GM18498 (cell line): ENCODE results near the gene EFEMP2.
"Not testable (repeated sequence)": the region's sequence is repeated elsewhere in the genome, so short reads cannot be mapped to it uniquely, and the experiment has no call there.

Experiments
- ATAC-seq: cut with Tn5 transposase; IDR thresholded peaks from one replicate; pipeline ENCODE4 v1.9.1; 2021; ENCODE audit warnings: mild to moderate bottlenecking, moderate library complexity; ENCODE audit not compliant: unreplicated experiment

Gene EFEMP2

DNA sequence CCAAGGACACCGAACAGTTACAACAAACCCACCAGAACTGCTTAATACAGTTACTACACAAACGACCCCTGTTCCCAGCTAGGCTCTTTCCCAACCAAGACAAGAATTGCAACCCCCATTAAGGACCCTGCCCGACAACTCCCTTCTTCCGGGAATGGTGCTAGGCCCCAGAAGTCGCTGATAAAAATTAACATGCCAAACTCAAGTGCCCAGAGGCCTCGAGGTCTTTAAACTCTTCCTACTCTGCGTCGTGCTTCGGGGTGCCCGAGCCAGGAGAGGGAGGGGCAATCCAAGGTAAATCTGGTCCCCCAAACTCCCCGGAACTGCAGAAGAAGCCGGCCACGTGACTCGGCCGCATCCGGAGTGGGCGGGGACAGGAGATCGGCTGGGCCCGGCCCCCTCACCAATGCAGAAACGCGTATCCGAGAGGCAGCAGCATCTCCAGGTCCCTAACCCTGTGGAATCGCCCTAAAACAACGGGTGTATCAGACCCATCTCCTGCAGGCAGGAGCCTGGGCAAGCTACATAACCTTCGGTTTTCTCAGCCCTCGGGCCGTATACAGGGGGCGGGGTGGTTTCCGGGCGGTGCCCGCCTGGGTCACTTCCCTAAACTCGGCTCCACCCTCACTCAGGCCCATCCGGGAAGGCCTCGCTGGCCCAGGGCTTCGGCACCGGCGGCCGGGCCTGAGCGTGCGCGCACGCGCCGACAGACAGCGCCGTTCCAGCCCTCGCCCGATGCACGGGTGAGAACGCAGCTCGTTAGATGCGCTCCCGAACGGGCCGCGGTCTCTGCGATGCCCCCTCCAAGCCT lies 15.7 kb downstream of the EFEMP2 start:
- ATAC-seq, result peak; percentile 29

DNA sequence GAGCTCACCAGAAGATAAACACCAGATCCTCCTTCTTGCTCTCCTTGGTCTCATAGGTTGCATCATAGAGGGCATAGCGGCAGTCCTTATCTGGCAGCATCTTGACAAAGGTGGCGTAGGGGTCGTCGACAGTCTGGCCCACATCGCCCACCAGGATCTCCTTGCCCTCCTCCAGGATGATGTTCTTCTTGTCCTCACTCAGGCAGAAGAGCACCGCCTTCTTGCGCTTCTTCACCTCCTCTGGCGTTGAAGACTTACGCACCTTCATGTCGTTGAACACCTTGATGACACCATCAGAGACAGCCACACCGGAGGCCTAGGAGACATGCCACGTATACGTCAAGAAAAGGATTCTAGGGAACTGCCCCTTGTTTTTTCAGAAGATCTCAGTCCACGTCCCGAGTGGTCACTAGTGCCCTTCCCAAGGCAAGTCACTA lies 16.7 kb downstream of the EFEMP2 start:
- no peak for ATAC-seq

DNA sequence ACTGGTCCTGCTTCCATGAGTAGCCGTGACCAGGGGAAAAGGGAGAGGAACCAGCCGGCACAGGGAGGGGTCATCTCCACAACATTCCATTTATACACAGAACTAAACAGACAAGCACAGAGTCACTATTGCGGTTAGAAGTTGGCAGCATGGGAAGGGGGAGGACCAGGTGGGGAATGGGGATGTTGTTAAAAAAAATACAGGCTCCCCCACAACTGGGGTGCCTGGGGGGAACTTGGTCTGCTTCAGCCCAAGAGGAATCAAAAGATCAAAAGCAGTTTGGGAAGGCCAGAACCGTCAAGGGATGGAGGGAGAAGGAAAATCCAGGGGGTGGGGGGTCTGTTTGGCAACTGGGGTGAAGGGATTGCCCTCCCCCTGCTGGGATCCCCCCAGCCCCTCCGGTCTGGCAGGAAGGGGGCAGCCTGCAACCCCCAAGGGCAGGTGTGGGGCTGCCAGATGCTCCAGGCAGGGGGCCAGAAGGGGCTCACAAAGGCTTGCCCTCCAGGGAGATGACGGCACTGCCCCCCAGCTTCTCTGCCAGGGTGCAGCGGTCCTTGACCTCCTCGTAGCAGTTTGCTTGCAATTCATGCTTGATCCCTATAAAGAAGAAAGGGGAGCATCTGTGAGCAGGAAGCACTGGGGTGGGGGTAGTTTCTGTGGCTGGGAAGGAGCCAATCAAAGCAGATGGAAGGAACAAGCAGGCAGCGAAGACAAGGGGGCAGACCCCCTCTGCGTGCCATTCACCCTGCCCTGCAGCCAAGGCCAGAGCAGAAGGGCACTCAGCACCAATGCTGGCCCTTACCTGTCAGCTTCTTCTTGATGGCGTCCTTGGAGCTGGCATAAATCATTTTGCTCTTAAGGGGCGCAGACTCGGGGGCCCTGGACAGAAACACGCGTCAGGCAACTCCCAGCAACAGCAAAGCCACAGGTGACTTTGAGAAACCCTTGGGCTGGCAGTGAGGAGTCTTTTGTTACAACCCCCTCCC lies 17.5 kb downstream of the EFEMP2 start:
- ATAC-seq, result no peak

DNA sequence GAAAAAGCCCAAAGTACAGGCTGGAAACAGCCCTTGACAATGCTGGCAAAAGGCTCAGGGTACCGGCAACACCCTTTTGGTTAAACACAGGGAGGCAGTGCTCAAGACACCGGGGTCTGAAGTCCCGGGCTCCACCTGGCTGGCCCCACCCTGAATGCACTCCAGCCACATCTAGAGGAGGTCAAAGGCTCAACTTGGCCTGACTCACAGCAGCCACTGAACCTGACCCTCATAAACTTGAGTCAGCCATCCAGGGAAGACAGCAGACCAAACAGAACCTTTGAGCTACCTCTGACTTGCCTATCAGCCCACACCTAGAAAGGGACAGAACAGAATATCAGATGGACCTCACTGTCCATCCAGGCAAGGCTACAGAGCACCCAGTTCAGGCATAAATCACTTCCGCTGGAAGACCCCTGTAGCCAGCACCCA lies 18.4 kb downstream of the EFEMP2 start:
- no peak for ATAC-seq

DNA sequence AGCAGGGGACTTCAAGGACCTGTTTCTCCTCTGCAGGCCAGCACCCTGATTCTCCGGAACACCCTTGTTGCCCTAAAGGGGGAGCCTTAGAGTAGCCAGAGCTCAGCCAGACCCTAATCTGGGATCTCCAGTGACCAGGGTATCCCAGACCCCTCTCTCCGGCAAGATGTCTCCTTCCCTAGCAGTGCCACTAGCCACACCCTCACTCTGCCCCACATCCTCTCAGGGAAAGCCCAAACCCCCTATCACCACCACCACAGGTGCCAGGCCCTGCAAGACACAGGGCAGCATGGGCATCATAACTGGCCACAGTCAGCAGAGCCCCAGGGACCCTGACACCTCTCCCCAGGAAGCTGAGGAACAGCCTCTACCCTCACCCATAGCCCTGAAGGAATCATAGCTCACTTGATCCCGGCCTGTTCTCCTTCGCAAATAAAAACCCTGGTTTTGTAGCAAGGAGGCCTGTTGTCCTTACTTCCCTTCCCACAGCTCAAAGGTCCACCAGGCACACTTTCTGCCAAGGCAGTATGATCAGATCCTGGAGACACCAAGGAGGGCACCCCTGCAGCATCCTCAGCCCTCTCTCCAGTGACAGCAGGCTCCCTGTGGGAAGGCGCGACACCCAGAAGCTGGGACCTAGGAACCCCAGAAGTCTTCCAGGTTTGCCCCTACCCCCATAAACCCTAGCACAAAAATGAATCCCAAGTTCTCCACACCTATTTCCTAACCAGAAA lies 19.2 kb downstream of the EFEMP2 start:
- ATAC-seq, result no peak

DNA sequence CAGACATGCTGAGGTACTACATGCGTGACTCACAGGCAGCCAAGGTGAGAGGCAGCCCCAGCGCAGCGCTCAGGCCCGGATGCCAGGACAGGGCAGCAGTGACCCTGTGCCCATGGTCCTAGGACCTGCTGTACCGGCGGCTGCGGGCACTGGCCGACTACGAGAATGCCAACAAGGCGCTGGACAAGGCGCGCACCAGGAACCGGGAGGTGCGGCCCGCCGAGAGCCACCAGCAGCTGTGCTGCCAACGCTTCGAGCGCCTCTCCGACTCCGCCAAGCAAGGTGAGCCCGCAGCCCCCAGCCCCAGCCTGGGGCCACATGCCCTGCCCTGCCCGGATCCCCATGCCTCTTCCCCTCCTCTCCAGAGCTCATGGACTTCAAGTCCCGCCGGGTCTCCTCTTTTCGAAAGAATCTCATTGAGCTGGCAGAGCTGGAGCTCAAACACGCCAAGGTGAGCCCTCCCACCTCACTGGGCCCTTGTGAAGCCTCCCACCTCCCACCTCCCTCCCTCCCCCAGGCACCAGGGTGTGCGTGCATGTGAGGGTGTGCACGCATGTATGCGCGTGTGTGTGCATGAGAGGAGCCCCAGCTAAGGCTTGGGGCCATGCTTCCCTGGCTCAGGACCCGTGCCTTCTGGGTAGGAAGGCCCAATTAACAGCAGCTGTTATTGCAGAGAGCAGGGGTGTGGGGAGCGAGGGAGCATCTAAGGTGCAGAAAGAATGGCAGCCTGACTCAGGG lies 19.9 kb downstream of the EFEMP2 start:
- no peak for ATAC-seq

DNA sequence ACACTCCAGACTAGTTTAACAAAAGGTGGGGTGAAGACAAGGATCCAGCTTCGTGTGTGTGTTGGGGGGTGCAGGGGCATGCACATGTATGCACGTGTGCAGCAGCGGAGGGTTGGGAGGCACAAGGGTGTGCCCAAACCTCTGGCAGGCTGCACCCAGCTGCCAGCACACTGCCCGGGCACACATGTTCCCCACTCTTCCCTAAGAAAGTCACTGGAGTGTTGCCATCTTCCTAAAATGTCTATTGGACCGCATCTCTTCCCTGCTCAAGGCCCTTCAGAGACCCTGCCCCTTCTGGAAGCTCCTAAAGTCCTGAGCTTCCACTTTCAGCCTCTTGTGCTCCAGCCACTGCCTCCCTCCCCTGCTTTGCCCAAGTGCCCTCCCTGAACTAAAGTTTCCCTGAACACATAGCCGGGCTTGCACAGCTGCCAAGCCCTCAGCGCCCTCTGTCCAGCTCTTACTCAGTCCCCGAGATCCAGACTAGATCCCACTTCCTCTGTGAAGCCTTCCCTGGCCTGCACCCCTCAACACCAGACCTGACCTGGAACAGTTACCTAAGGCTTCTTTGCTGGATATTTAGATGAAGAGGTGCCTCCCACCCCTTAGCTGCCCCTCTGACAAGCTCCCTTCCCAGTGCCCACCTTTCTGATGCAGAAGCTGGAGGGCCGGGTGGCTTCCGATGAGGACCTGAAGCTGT lies 20.6 kb downstream of the EFEMP2 start:
- no peak for ATAC-seq

DNA sequence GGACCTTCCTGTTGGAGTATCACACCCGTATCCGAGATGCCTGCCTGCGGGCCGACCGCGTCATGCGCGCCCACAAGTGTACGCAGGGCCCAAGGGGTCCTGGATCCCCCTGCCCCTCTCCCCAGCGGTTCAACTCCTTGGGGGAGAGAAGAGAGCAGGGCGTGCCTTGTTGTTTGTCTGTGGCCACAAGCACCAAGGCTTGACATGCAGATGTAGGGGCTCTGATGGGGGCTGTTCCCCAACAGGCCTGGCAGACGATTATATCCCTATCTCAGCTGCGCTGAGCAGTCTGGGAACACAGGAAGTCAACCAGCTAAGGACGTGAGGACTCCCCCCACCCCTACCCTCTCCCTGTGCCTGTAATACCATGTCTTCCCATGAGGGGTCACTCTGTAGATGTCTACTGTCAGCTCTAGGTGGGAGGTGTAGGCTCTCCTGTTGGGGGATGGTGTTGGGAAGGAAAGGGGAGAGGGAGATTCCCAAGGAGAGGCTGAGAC lies 21.5 kb downstream of the EFEMP2 start:
- ATAC-seq, result no peak

DNA sequence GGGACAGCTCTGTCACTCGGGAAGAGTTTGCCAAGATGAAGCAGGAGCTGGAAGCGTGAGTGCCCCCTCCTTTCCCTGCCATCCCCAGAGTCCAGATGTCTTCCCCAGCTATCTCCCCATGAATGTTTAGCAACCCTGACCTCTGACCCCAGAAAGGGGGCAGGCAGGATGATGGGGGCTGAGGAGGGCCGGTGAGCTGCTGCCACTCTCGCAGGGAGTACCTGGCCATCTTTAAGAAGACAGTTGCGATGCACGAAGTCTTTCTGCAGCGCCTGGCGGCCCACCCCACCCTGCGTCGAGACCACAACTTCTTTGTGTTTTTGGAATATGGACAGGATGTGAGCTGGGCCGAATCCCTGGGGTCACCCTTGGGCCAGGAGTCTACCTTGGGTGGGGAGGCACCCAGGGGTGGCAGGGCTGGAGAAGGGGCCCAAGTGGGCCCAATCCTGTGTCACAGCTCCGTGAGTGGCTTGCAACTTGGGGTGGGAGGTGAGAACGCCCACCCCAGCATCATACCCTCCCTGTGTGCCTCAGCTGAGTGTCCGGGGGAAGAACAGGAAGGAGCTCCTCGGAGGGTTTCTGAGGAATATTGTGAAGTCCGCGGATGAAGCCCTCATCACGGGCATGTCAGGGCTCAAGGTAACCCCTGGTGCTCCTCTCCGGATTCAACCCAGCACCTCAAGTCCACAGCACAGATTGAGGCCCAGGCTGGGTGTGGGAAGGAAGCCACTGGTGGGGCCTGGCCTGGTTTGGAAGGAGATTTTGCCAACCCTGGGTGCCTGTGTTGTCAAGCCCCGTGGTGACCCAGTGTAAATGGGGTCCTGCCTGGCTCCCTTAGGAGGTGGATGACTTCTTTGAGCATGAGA lies 22.1 kb downstream of the EFEMP2 start:
- no peak for ATAC-seq

DNA sequence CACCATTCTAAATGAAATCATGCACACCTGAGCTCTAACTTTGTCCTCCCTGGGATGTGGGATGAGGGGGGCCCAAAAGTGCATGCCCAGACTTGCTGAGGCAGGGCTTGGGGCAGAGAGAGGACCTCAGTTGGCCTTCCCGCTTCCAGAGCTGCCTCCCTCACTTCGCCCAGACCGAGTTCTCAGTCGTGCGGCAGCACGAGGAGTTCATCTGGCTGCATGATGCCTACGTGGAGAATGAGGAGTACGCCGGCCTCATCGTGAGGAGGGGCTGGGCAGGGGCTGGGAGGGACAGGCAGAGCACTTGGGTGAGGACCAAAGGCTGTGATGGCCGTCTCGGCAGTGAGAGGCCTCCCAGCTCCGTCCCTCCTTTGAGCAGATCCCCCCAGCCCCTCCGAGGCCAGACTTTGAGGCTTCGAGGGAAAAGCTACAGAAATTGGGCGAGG lies 22.8 kb downstream of the EFEMP2 start:
- ATAC-seq, result no peak

DNA sequence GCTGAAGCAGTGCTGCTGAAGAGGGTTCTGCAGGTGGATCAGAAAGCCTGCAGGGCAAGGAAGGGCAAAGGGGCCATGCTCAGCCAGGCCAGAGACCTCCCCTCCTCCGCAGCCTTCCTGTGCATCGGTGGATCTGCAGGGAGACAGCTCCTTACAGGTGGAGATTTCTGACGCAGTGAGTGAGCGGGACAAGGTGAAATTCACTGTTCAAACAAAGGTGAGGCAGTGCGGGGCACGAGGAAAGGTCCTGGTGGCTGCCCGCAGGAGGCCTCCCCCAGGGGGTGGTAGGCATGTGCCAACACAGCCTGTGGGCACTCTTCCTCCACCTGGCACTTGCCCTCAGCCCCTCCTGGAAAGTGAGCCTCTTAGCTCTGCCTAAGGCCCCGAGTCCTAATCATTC lies 23.2 kb downstream of the EFEMP2 start:
- no peak for ATAC-seq

DNA sequence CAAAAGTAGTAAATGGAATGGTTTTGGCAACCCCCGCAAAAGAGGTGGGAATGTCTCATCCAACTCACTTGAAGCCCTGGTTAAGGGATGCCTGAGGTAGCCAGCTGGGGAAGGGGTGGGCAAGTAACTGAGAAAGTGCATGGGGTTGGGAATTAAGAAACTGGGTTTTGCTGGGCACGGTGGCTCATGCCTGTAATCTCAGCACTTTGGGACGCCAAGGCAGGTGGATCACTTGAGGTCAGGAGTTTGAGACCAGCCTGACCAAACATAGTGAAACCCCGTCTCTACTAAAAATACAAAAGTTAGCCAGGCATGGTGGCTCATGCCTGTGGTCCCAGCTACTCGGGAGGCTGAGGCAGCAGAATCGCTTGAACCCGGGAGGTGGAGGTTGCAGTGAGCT lies 23.9 kb downstream of the EFEMP2 start:
- not testable (repeated sequence) for ATAC-seq

DNA sequence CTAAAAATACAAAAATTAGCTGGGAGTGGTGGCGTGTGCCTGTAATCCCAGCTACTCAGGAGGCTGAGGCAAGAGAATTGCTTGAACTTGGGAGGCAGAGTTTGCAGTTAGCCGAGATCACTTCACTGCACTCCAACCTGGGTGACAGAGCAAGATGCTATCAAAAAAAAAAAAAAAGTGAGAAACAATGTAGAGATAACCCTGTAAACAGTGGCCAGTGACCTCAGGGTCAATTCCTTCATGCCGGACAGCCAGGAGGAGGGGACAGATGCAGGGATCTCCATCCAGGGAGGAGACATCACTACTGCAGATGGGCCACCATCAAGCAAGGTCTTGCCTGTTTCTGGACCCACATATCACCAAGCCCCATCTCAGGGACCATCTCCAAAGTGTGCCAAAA lies 24.9 kb downstream of the EFEMP2 start:
- no peak for ATAC-seq

DNA sequence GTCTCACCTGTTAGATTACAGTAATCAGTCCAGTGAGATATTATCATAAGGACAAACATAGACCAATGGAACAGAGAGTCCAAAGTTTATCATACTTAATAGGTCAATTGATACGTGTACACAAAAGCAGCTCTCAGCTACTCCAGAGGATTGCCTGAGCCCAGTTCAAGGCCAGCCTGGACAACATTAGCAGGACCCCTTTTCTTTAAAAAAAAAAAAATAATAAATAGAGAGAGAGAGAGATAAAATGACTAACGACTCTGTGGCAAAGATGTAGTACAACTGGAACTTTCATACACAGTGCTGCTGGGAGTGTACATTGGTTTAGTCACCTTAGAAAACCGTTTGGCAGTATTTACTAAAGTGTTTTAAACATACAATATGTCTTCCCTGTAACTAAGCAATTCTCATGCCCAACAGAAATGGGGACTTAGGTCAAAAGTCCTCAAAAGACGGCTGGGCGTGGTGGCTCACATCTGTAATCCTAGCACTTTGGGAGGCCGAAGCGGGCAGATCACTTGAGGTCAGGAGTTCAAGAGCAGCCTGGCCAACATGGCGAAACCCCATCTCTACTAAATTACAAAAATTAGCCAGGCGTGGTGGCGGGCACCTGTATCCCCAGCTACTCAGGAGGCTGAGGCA lies 28.2 kb downstream of the EFEMP2 start:
- no peak for ATAC-seq

DNA sequence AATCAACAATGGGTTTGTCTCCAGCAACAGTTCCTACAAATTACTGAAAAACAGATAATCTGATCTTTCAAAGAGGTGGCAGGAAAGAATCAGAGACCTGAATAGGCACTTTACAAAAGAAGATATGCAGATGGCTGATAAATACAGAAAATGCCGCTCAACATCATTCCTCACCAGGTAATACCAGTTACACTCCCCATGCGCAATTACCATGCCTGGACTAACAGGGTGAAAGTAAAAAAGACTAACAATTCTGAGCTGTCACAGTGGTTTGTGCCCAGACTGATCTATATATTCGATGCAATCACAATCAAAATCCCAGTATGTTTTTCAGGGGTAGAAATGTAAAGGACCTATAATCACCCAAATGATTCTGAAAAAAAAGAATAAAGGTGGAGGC lies 28.8 kb downstream of the EFEMP2 start:
- no peak for ATAC-seq

DNA sequence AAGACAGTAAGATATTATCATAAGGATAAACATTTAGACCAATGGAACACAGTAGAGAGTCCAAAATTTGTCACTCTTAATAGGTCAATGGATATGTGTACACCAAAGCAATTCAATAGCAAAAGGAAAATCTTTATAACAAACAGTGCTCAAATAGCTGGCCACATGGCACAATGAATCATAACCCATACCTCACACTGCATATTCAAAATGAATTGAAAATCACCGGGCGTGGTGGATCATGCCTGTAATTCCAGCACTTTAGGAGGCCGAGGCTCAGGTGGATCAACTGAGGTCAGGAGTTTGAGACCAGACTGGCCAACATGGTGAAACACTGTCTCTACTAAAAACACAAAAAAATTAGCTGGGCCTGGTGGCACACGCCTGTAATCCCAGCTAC lies 30.5 kb downstream of the EFEMP2 start:
- ATAC-seq, result no peak

DNA sequence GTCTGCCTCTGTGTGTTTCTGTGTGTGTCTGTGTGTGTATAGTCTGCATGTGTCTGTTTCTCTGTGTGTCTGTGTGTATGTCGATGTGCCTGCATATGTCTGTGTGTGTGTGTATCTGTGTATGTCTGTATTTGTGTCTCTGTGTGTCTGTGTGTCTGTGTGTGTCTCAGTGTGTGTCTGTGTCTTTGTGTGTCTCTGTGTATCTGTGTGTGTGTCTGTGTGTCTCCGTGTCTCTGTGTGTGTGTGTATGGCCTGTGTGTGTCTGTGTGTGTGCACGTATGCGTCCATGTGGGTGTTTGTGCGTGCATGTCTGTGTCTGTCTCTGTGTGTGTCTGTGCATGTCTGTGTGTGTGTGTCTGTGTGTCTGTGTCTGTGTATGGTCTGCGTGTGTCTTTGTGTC lies 38.4 kb downstream of the EFEMP2 start:
- ATAC-seq, result no peak
